Measurements from ENCODE around the gene EFHD1.

EFHD1 gene

DNA sequence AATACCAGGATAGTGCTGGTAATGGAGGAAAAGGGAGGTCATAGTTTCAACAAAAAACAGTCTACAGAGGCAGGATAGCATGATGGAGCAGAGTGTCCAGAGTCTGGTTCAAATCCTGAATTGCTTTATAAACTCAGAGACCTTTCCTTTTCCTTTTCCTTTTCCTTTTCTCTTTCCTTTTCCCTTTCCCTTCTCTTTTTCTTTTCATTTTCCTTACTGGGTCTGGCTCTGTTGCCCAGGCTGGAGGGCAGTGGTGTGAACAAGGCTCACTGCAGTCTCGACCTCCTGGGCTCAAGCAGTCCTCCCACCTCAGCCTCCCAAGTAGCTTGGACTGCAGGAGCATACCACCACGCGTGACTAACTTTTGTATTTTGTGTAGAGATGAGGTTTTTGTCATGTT, 95.4 kb downstream of the EFHD1 start:
- TF ChIP-seq L3MBTL2 (conservative IDR thresholded peaks at IDR 0.05), result no peak
- no peak for TF ChIP-seq NFRKB (IDR thresholded peaks at IDR 0.05)
- no peak for TF ChIP-seq FOXM1 (IDR thresholded peaks at IDR 0.05; ENCODE audit: borderline replicate concordance)
- TF ChIP-seq FOXA1 (IDR thresholded peaks at IDR 0.05), result no peak
- TF ChIP-seq, protein P1, sequence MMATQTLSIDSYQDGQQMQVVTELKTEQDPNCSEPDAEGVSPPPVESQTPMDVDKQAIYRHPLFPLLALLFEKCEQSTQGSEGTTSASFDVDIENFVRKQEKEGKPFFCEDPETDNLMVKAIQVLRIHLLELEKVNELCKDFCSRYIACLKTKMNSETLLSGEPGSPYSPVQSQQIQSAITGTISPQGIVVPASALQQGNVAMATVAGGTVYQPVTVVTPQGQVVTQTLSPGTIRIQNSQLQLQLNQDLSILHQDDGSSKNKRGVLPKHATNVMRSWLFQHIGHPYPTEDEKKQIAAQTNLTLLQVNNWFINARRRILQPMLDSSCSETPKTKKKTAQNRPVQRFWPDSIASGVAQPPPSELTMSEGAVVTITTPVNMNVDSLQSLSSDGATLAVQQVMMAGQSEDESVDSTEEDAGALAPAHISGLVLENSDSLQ (IDR thresholded peaks at IDR 0.05), result no peak
- no peak for TF ChIP-seq ELF4 (IDR thresholded peaks at IDR 0.05)
- DNase-seq (ENCODE audit: extremely low spot score), result no peak
- CTCF ChIA-PET, result no interaction called here
- POLR2A ChIA-PET, result no interaction called here

DNA sequence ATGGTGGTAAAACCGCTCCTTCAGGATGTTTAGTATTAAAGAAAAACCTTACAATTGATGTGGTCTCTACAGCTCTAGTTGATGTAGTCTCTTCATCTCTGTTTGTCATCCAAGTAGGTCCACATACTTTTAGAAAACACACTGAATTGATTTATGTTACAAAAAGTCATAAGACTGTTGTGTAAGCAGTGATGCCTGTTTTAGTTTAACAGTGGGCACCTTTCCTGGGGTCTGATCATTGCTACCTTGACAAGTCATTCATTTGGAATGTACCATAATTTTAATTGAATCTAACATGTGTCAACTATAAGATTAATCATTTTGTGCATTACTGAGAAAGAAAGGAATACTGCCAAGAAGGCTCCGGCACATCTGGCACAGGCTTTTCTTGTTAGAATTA, 98.1 kb downstream of the EFHD1 start:
- ChIA-PET CTCF (no interaction called here), POLR2A (no interaction called here)
- no peak for DNase-seq (ENCODE audit: extremely low spot score)
- TF ChIP-seq SP1 (IDR thresholded peaks at IDR 0.05) (no peak), LEF1 (IDR thresholded peaks at IDR 0.05; ENCODE audit: borderline replicate concordance) (no peak), CTBP1 (IDR thresholded peaks at IDR 0.05; ENCODE audit: borderline replicate concordance) (no peak)
- TF ChIP-seq, protein P1 (IDR thresholded peaks at IDR 0.05), result no peak
